ENCODE results near the gene PLEKHG7. TPM values are rescaled to one million over a fixed set of nuclear protein-coding genes. Genes with fewer than 3 reads are reported as not detected.
"Not testable (repeated sequence)": the region's sequence is repeated elsewhere in the genome, so short reads cannot be mapped to it uniquely, and the experiment has no call there.

PLEKHG7 gene
- total RNA-seq, 1 donor from 2014 or later: not detected

DNA sequence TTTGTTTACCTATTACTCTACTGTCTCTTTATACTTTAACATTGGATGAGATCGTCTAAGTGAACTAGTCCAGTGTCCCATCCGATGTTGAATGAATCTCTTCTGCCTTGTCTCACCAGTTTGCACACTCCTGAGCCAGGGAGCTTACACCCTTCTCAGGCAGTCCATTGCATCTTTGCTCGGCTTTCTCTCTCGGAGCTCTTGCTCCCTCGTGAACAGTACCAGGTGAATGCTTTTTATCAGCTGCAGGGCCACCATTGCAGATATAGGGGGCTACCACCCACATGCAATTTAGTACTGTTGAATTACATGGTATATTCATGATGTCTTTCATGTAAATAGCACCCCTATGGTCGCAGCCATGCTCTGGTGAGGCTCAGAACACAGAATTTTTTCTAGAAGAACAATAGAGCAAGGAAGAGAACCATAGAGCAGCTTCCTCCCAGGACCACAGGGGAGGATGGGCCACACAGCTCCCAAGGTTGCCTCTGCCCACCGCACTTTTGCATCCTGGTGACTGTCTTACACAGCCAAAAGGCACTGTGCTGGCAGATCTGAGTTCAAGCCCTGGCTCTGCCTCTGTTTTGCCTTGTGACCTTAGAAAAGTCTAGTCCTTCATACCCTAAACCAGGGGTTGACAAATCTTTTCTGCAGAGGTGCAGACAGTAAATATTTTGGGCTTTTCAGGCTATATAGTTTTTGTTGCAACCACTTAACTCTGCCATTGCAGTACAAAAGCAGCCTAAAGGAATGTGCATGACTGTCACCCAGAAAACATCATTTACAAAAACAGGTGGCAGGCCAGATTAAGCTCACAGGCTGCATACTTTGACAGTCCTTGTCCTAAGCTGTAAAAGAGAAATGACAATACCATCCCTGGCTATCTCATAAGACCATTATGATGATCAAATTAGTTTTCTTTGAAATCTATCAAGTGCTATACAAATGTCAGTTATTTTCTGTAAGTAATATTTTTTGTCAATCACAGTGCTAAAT lies 35.4 kb downstream of the PLEKHG7 start:
- no peak for DNase-seq
- no peak for ATAC-seq (ENCODE audit: poor library complexity)
- intact Hi-C loops (cut with DNase I): no loop called here

DNA sequence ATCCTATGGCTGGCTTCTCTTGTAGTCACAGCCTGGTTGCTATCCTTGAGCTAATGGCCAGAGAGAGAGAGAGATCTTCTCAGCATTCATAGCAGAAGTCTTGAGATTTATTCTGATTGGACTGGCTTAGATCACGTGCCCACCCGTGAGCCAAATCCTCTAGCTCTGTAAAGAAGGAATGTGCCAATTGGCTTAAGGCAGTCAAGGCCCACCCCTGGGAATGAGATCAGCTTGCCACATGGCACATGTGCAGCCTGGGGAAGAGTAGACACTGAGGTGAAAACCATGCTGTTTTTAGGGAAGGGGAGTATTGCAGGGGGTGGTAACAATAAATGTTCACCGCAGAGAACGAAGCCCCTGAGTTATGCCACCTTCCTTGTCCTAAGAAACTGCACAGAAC lies 36.3 kb downstream of the PLEKHG7 start:
- DNase-seq: no peak
- peak; percentile 36 for ATAC-seq (ENCODE audit: poor library complexity)
- intact Hi-C loops (cut with DNase I): no loop called here

DNA sequence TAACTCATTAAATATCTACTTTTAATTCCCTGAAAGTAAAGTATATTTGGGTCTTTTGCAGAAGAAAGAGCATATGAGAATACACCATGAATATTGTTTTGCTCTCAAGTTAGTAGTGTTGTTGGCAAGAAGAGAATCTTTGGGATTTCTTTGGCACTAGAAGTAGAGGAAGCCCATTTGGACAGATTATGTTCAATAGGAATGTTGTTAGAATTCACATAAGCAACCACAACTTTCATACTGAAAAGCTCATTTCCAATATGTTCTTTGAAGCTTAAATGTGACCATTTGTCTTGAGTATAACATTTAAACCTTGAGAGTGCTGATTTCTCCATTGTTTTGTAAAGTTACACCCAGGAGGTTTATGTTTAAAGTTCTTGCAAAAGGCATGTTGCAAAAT lies 37.6 kb downstream of the PLEKHG7 start:
- intact Hi-C loops (cut with DNase I): no loop called here
- DNase-seq (no peak), ATAC-seq (ENCODE audit: poor library complexity) (no peak)

DNA sequence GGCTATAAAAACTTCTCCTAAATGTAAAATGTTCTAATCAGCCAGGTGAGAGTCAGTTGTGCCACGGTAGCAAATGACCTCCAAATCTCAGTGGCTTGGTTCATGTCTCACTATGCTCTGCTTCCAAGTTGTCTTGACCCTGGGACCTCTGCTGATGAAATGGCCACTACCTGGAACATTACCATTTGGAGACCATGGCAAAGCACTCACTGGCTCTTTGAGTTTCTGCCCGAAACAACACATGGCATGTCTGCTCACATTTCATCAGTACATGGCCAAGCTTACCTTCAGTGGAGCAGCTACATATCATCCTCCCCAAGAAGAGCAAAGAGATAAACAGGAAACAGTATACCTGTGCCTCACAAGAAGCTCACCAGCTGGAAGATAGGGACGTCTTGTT lies 40.2 kb downstream of the PLEKHG7 start:
- no peak for DNase-seq
- intact Hi-C loops (cut with DNase I): no loop called here
- no peak for ATAC-seq (ENCODE audit: poor library complexity)

DNA sequence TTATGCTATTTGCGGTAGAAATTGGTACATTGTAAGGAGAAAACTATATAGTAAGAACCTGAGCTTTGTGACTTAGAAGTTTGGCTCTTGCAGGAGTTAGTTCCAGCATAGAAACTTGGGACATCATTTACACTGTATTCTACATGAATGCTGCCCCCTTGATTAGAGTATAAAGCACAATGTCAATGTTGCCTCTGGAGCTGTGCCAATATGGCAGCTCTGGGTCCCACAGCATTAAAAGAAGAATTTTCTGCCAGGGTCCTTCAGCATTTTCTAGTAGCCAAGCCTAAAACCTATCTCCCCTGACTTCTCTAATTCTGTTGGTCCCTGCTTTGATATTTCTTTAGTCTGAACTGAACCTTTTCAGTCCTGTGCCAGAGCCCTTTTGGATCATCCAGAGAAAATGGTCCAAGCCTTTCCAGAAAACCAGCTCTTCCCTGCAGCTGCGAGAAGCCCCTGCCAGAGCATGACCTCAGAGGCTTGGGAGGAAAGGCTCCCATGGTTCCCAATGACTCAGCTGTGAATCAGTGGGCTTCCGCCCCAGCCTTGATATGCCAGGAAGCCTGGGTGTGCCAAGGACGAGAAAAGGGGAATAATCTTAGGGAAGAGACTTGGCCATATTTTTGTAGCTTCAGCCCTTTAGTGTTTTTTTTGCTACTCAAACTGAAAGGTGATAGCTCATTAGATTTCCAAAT lies 43.2 kb downstream of the PLEKHG7 start:
- ATAC-seq (ENCODE audit: poor library complexity): peak; percentile 95
- intact Hi-C loops (cut with DNase I): no loop called here
- DNase-seq: peak; percentile 89

DNA sequence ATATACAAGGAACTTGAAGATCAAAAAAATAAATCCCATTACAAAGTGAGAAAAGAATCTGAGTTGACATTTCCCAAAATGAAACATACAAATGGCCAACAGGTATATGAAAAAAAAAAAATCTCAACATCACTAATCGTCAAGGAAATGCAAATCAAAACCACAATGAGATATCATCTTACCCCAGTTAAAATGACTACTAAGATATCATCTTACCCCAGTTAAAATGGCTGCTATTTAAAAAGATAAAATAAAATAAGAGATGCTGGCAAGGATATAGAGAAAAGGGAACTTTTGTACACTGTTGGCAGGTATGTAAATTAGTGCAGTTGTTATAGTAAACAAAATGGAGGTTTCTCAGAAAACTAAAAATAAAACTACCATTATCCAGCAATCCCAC lies 44.4 kb downstream of the PLEKHG7 start:
- no peak for DNase-seq
- intact Hi-C loops (cut with DNase I): no loop called here
- no peak for ATAC-seq (ENCODE audit: poor library complexity)

DNA sequence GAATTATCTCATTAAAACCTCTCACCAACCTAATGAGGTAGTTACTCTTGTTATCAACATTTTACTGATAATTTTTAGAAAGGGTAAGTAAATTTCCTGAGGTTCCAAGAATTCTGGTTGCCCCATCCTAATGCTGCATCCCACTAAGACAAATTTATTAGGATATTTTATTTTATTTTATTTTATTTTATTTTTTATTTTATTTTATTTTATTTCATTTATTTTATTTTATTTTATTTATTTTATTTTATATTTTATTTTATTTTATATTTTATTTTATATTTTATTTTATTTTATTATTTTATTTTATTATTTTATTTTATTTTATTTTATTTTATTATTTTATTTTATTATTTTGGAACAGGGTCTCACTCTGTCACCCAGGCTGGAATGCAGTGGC lies 46.9 kb downstream of the PLEKHG7 start:
- ATAC-seq (ENCODE audit: poor library complexity); DNase-seq; intact Hi-C loops (cut with DNase I): not testable (repeated sequence)

DNA sequence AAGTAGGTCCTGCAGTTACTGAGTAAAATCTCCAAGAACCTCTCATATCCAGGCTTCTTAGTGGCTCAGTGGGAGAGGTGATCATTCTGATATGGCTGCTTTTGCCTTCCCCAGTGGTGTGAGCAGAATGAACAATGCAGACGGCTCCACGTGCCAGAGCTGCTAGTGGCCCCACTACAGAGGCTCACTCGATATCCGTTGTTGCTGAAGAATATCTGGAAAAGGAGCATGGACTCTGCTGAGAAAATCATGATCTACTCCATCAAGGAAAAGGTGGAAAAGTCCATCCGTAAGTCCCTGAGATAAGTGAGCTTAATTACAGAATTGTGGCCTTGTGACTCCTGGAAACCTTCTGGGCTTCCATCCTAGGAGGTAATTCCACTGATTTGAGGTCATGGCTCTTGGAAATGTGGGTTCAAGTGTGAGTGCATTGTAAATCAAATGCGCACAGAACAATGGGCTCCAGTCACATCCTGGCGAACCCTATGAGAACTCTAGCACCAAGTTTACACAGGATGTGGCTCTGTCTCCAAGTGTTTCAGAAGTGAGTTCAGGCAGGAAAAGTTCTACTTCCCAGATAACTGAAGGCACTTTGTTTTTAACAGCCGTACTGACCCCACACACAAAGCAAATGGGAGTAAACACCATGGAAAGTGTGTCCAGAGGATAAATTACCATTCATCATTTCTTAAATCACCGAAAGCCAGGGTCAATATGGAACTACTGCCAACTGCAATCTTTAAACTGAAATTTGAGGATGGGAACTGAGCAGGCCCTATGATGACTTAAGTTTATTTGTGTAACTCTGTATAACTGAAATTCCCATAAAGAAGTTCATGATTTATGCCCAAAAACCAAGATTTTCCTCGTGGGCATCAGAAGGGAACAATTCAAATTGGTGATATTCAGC lies 51.4 kb downstream of the PLEKHG7 start:
- intact Hi-C loops (cut with DNase I): no loop called here
- no peak for DNase-seq
- ATAC-seq (ENCODE audit: poor library complexity): peak; percentile 29

DNA sequence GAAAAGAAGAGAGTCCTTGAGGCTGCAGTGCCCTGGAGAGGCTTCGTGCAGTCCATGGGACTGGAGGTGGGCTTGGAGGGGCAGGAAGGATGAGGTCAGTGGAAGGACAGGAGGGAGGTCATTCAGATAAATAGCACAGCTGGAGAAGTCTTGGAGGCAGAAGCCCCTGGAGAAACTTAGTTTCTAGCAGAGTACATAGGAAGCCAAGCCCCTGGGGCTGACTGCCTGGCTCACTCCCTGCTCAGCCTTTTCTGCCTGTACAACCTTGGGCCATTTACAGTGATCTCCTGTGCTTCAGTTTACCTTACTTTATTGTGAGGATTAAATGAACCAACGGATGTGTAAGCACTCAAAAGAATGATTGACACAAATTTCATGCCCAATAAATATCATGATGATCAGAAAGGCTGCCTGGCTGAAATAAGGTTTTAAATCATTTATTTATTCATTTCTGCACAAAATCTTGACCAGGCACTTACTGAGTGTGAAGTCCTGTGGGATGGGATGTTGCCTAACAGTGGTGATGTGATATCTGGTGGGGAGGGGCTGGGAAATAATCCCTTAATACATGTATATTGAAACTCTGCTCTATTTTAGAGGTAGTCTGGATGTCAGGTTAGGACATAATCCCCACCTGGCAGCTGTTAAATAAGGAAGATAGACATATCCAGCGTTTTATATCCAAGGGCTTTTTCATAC lies 54.3 kb downstream of the PLEKHG7 start:
- peak; percentile 77 for ATAC-seq (ENCODE audit: poor library complexity)
- intact Hi-C loops (cut with DNase I): no loop called here
- DNase-seq: no peak

DNA sequence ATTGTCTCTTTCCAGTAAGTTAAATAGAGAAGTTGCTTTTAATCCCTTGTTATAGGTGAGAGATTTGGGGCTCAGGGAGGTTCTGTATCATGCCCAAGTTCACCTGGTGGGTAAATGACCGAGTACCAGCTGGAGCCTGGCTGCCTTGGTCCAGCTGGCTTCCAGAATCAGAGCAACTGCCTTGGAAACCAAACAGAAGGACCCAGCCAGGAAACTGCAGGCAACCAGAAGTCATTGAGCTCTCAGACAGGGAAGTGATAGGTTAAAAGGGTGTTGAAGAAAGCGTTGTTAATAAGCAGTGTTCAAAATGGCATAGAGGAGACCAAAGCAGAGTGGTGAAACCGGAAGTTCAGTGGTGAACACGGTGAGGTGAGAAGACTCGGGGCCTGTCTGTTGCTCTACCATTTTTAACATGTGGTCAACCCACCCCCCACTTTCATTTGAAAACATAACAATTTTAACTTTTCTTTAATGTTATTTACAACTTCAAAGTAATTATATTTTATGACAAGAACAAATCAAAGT lies 54.9 kb downstream of the PLEKHG7 start:
- ATAC-seq (ENCODE audit: poor library complexity) (peak; percentile 62), DNase-seq (no peak)
- intact Hi-C loops (cut with DNase I): no loop called here

DNA sequence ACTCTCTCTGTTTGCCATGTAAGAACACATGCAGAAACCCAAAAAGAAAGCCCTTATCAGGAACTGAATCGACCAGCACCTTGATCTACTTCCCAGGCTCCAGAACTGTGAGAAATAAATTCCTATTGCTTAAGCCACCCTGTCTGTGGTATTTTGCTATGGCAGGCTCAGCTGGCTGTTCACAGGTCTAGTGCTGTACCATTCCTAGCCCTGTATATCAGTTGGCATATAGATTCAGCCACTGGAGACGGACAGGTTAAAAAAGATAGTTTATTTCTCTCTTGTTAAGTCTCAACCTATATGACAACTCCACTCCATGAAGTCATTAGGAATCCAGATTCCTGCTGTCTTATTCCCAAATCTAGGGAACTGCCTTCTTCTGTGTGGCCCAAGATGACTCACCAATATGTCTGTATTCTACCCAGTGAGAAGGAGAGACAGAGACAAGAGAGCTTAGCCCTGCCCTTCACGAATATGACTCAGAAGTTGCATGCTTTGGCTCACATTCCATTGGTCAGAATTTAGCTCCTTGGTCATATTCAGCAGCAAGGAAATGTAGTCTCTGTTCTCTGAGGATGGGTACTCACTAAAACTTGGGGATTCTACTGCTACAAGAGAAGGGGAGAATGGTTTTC lies 57.0 kb downstream of the PLEKHG7 start:
- no peak for DNase-seq
- ATAC-seq (ENCODE audit: poor library complexity): no peak
- intact Hi-C loops (cut with DNase I): no loop called here

DNA sequence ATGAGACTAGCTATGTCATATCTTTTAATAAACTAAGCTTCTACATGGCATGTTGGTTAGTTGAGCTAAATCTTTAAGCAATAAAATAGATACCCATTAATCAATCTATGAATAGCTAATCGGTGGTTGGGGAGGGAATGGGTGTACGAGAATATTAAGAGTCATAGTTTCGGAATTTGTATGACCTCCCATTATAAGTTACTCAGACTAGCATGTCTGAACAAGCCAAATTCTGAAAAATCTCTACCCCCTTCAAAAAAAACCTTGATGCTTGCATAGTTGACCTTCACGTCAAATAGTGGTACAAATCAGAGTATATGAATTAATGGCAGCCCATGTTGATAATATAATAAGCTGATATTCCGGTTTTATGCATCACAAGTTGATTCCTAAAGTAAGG lies 60.0 kb downstream of the PLEKHG7 start:
- intact Hi-C loops (cut with DNase I): no loop called here
- ATAC-seq (ENCODE audit: poor library complexity) (no peak), DNase-seq (no peak)

DNA sequence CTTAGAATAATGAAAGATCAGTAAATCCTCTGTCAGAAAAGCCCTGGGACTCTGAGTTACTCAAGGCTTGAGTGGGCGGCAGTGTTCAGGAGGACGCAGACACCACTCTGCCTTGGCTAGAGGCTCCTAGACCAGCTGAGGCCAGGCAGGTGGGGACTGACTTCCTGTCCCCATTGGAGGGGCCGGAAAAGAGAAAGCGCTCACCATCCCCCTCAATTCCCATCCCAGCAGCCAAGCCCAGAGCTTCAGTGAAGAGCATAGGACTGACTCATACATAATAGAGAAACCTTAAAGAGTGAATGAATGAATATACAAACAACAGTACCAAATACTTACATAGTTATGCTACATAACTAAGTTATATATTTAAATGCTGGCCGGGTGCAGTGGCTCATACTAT lies 62.0 kb downstream of the PLEKHG7 start:
- no peak for ATAC-seq (ENCODE audit: poor library complexity)
- intact Hi-C loops (cut with DNase I): no loop called here
- no peak for DNase-seq

DNA sequence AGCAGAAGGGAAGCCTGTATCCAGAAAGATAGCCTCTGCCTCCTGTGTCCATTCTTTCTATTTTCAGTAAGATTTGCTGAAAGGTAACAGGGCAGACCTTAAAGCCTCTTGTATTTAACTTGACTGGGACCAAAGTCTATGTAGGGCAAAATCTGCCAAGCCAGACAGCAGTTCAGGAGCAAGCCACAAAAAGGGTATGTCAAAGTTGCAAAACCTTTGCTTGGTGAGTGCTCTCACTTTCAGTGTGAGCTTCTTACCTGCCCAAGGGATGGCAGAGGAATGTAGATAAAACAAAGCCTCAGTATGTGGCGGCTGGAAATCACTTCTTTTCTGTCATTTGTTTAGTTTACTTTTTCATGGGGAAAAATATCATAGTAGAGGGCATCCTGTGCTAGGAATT lies 63.1 kb downstream of the PLEKHG7 start:
- intact Hi-C loops (cut with DNase I): no loop called here
- ATAC-seq (ENCODE audit: poor library complexity) (no peak), DNase-seq (no peak)

DNA sequence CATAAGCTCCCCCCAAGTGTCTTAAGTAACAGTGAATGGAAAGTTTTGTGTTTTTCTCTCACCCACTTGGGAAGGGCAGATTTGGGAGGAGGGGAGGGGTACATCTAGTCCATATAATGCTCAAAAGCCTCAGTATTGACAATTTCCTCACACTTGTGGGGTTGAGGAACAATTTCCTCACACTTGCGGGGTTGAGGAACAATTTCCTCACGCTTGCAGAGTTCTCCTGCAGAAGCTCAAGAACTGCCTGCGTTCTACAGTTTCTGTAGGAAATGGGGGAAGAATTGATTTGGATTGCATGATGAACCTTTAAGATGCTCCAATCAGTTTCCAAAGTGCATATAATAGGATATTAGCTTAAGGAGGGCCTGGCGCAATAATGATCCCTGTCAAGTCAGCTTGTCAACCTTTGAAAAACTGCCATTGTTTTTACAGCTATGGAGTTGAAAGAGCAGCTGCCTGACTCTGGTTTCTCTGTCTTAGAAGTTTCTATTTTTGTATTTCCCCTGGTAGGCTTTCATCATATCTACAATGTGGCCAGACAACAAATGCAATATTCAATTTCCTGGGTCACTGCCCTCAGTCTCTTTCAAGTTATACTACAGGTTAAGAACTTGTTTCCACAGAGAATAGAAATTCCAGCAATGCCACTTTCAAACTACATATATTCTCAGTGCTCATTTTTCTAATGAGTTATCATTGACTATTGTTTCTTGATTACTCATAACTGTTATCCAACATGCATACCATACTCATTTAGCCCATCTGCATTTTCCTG lies 66.5 kb downstream of the PLEKHG7 start:
- DNase-seq: no peak
- ATAC-seq (ENCODE audit: poor library complexity): peak; percentile 80
- intact Hi-C loops (cut with DNase I): no loop called here

DNA sequence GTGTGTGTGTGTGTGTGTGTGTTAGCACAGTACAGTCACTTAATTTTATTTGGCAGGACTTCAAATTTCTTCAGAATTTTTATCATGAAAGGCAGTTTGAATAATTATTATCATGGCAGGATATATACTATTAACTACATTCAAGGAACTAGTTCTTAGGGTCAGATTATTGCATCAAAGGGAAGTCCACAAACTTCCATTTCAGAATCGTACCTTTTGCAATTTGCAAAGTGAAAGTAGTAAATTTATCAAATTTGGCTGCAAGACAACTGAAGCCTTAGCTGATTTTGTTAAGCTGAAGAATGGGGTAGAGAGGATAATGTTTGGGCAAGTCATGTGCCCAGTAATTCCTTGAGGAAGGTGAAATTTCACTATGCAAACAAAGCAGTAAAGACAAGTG lies 68.2 kb downstream of the PLEKHG7 start:
- DNase-seq: no peak
- no peak for ATAC-seq (ENCODE audit: poor library complexity)
- intact Hi-C loops (cut with DNase I): no loop called here

DNA sequence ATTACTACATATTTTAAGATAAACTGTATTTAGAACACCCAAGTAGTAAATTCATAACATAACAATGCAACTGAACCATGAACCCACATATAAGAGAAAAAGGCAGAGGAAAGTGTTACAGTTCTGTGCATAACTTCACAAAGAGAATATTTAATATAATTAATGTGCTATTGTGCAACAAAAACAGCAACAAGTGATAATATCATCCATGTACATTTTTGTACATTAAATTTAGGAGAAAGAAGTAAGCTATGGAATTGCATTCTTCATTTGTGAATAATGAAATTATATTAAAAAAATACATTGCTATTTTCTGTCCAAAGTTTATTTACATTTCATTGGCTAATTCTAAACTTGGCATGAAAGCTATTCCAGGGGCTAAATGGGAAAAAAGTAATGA lies 72.6 kb downstream of the PLEKHG7 start:
- intact Hi-C loops (cut with DNase I): no loop called here
- DNase-seq (no peak), ATAC-seq (ENCODE audit: poor library complexity) (no peak)

Data from Right ventricle myocardium superior (tissue), 1 donor.